GM23338 (cell line): ENCODE measurements around the gene ALDH1A2. TPM values are rescaled to one million over a fixed set of nuclear protein-coding genes. Genes with fewer than 3 reads are reported as not detected.

Experiments used
- ATAC-seq: fragments of 200-7000 bp; cut with Tn5 transposase; 3 replicates; pipeline ENCODE4 v1.9.1; 2020
- DNase-seq: peaks from one replicate; pipeline ENCODE4 v3.0.0-alpha.2; 2015; ENCODE audit warnings: low spot score
- H2AFZ ChIP-seq: fragments of 200-600 bp; sonication (generic); 2 replicates; pipeline ENCODE4 v1.8.0; 2016; ENCODE audit warnings: antibody characterized with exemption, mild to moderate bottlenecking, moderate library complexity
- H3F3A ChIP-seq: fragments of 200-600 bp; sonication (generic); replicated peaks from 2 replicates; pipeline ENCODE4 v1.8.0; 2017; ENCODE audit warnings: antibody characterized with exemption, mixed run types, low read depth
- H3K27ac ChIP-seq: fragments of 200-600 bp; sonication (generic); 2 replicates; pipeline ENCODE4 v1.6.1; 2016; ENCODE audit warnings: low read depth
- H3K27me3 ChIP-seq: fragments of 200-600 bp; sonication (generic); 2 replicates; pipeline ENCODE4 v1.8.0; 2016; ENCODE audit warnings: mild to moderate bottlenecking, mixed run types, moderate library complexity; ENCODE audit not compliant: insufficient read depth
- H3K36me3 ChIP-seq: fragments of 200-600 bp; sonication (generic); 2 replicates; pipeline ENCODE4 v1.8.0; 2016; ENCODE audit warnings: mild to moderate bottlenecking; ENCODE audit not compliant: insufficient read depth
- H3K4me1 ChIP-seq: fragments of 200-600 bp; sonication (generic); 2 replicates; pipeline ENCODE4 v1.8.0; 2016; ENCODE audit warnings: mild to moderate bottlenecking, moderate library complexity; ENCODE audit not compliant: insufficient read depth
- H3K4me2 ChIP-seq: fragments of 200-600 bp; sonication (generic); 2 replicates; pipeline ENCODE4 v1.7.1; 2017; ENCODE audit warnings: mixed run types
- H3K4me3 ChIP-seq: fragments of 200-600 bp; sonication (generic); 2 replicates; pipeline ENCODE4 v1.6.1; 2016; ENCODE audit warnings: mixed run types
- H3K79me2 ChIP-seq: fragments of 200-600 bp; sonication (generic); replicated peaks from 2 replicates; pipeline ENCODE4 v1.8.0; 2017; ENCODE audit warnings: mild to moderate bottlenecking; ENCODE audit not compliant: insufficient read depth
- H3K9me2 ChIP-seq: fragments of 200-600 bp; sonication (generic); 2 replicates; pipeline ENCODE4 v1.8.0; 2017; ENCODE audit not compliant: insufficient read depth
- H4K20me1 ChIP-seq: fragments of 200-600 bp; sonication (generic); replicated peaks from 2 replicates; pipeline ENCODE4 v1.8.0; 2017; ENCODE audit warnings: mild to moderate bottlenecking; ENCODE audit not compliant: insufficient read depth
- H3K27ac Mint-ChIP-seq: 2 replicates; pipeline ENCODE4 v1.8.0; 2020; ENCODE audit warnings: inconsistent platforms, mild to moderate bottlenecking, moderate library complexity, mixed read lengths
- H3K27me3 Mint-ChIP-seq: 3 replicates; pipeline ENCODE4 v1.8.0; 2022; ENCODE audit warnings: low read depth, mild to moderate bottlenecking, moderate library complexity, mixed read lengths, inconsistent platforms; ENCODE audit not compliant: insufficient read depth, poor library complexity
- H3K36me3 Mint-ChIP-seq: 3 replicates; pipeline ENCODE4 v1.8.0; 2021; ENCODE audit warnings: low read depth, mild to moderate bottlenecking, inconsistent platforms, moderate library complexity, mixed read lengths
- H3K4me1 Mint-ChIP-seq: 3 replicates; pipeline ENCODE4 v1.8.0; 2020; ENCODE audit warnings: mild to moderate bottlenecking, inconsistent platforms, mixed read lengths
- H3K4me3 Mint-ChIP-seq: 3 replicates; pipeline ENCODE4 v1.8.0; 2021; ENCODE audit warnings: moderate library complexity, mild to moderate bottlenecking, inconsistent platforms, mixed read lengths
- H3K9me3 Mint-ChIP-seq: 3 replicates; pipeline ENCODE4 v1.8.0; 2020; ENCODE audit warnings: moderate library complexity, mild to moderate bottlenecking, inconsistent platforms, mixed read lengths
- CREB1 ChIP-seq: fragments of 250-450 bp; sonication (Bioruptor Pico); IDR thresholded peaks from 2 replicates; pipeline ENCODE4 v1.5.0; 2020; ENCODE audit warnings: low read depth, mild to moderate bottlenecking, moderate library complexity
- CTCF ChIP-seq, 2 experiments: fragments of 200-600 bp in 1 of 2; sonication (generic) in 1 of 2; conservative IDR thresholded peaks; 2 replicates each; pipeline versions ENCODE4 v1.5.1 to v1.6.1; 2016 to 2017; ENCODE audit warnings: antibody characterized with exemption in 2 of 2, low read depth in 2 of 2, mild to moderate bottlenecking in 2 of 2, moderate library complexity in 1 of 2
- ETS1 ChIP-seq: IDR thresholded peaks from 2 replicates; pipeline ENCODE4 v1.6.1; 2016; ENCODE audit warnings: antibody characterized with exemption
- JUNB ChIP-seq: IDR thresholded peaks from one replicate; pipeline ENCODE4 v1.6.1; 2016; ENCODE audit warnings: antibody characterized with exemption; ENCODE audit not compliant: unreplicated experiment
- NANOG ChIP-seq: IDR thresholded peaks from 2 replicates; pipeline ENCODE4 v1.6.1; 2016; ENCODE audit warnings: antibody characterized with exemption, borderline replicate concordance
- REST ChIP-seq: IDR thresholded peaks from one replicate; pipeline ENCODE4 v1.6.1; 2018; ENCODE audit warnings: antibody characterized with exemption; ENCODE audit not compliant: unreplicated experiment
- STAT1 ChIP-seq: IDR thresholded peaks from one replicate; pipeline ENCODE4 v1.6.1; 2016; ENCODE audit warnings: antibody characterized with exemption; ENCODE audit not compliant: unreplicated experiment
- ZNF114 ChIP-seq: fragments of 250-450 bp; sonication (Bioruptor Pico); IDR thresholded peaks from 2 replicates; pipeline ENCODE4 v1.5.0; 2020; ENCODE audit warnings: mild to moderate bottlenecking, moderate library complexity
- ZNF331 ChIP-seq: fragments of 250-450 bp; sonication (Bioruptor Pico); IDR thresholded peaks from 2 replicates; pipeline ENCODE4 v1.5.0; 2020; ENCODE audit warnings: low read depth, mild to moderate bottlenecking, moderate library complexity
- polyA plus RNA-seq: library from polyadenylated mRNA; unstranded; fragments of >200 nt; fragmentation: Nextera tagmentation; extraction: Ambion mirVana; gene quantifications from 2 replicates; pipeline ENCODE4 v1.2.1, GENCODE V29; 2016
- total RNA-seq: library from RNA; depleted of rRNA; stranded (reverse); fragments of >200 nt; shearing (Covaris generic); gene quantifications from 2 replicates; pipeline ENCODE4 v1.2.3, GENCODE V29; 2014
- TF ChIP-seq, protein P1 (sequence below): fragments of 250-450 bp; sonication (Bioruptor Pico); IDR thresholded peaks from 2 replicates; pipeline ENCODE4 v1.5.0; 2020; ENCODE audit warnings: mild to moderate bottlenecking, moderate library complexity

The ALDH1A2 gene
- total and polyA plus RNA-seq, 2 experiments from 2014 or later, result 0.80 TPM; not detected in 1

DNA sequence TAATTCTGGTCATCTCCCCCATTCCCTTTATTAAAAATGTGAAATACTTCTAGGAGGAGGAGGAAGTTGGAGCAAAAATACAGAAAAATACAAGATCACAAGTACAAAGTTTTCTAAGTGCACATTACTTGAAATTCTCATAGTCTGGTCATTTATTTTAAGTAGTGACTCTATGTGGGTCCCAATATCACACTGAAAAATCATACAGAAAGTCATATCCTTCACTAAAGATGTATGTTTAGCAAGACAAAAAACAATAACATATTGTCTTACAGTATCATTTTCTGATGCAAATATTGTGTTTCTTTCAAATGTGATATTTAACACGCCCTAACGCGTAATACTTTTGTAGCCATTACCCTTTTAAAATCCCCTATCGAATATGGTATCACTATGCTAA lies 2.5 kb downstream of the ALDH1A2 start:
- no peaks in the 10 kb centered on the region; the same call in 2 of the 3 replicates for H3K36me3 Mint-ChIP-seq
- no peaks in the 10 kb centered on the region for H3K79me2 ChIP-seq
- no peak for ATAC-seq
- no peak overlapping the region for H3K4me2 ChIP-seq
- no peak overlapping the region for H3K27ac Mint-ChIP-seq
- H3K36me3 ChIP-seq, result no peaks in the 10 kb centered on the region
- no peaks in the 10 kb centered on the region for H3F3A ChIP-seq
- H3K9me3 Mint-ChIP-seq, result no peaks in the 10 kb centered on the region; the same call in 2 of the 3 replicates
- H2AFZ ChIP-seq, result no peak overlapping the region
- H3K9me2 ChIP-seq, result no peaks in the 10 kb centered on the region
- peaks cover 100% of the 10 kb centered on the region for H3K27me3 ChIP-seq
- H3K4me3 Mint-ChIP-seq, result no peak overlapping the region
- peaks cover 16% of the 10 kb centered on the region for H4K20me1 ChIP-seq
- no peak for TF ChIP-seq ETS1
- TF ChIP-seq ZNF331 (CRISPR knock-in tag), result no peak
- H3K4me1 ChIP-seq, result no peaks in the 10 kb centered on the region
- H3K4me3 ChIP-seq, result no peak overlapping the region
- no peak for DNase-seq
- no peak overlapping the region for H3K27ac ChIP-seq
- peaks cover 17% of the 10 kb centered on the region for H3K4me1 Mint-ChIP-seq
- H3K27me3 Mint-ChIP-seq, result peaks cover 66% of the 10 kb centered on the region

DNA sequence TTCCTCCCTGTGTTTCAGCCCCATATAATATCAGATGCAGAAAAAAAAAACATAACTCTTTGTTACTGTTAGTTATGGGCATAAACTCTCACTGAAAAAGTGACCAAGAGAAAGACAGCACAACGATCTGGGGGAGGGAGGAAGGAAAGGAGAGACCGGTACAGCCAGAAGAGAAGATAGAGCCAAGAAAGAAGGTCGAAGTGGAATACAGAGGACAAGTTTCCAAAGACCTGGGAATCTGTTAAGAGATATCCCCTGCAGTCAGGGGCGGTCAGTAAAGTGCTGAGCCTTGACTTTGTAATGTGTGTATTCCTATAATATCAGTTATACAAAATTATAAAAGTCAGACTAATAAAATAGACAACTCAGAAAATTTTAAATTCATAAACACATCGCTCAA lies 3.3 kb downstream of the ALDH1A2 start:
- H3K27ac ChIP-seq, result no peak overlapping the region
- H3F3A ChIP-seq, result no peaks in the 10 kb centered on the region
- peaks cover 16% of the 10 kb centered on the region for H4K20me1 ChIP-seq
- DNase-seq, result no peak
- Mint-ChIP-seq H3K27ac (no peak overlapping the region), H3K36me3 (no peaks in the 10 kb centered on the region; the same call in 2 of the 3 replicates), H3K4me3 (no peak overlapping the region), H3K4me1 (peaks cover 17% of the 10 kb centered on the region), H3K27me3 (peaks cover 65% of the 10 kb centered on the region), H3K9me3 (no peaks in the 10 kb centered on the region; the same call in 2 of the 3 replicates)
- no peak for ATAC-seq
- H3K79me2 ChIP-seq, result no peaks in the 10 kb centered on the region
- no peak overlapping the region for H3K4me3 ChIP-seq
- no peaks in the 10 kb centered on the region for H3K9me2 ChIP-seq
- H3K27me3 ChIP-seq, result peaks cover 100% of the 10 kb centered on the region
- no peak overlapping the region for H2AFZ ChIP-seq
- H3K36me3 ChIP-seq, result no peaks in the 10 kb centered on the region
- H3K4me2 ChIP-seq, result no peak overlapping the region
- no peaks in the 10 kb centered on the region for H3K4me1 ChIP-seq
- TF ChIP-seq NANOG (no peak), ZNF114 (CRISPR knock-in tag) (no peak), REST (no peak), CREB1 (CRISPR knock-in tag) (no peak), JUNB (no peak), STAT1 (no peak), CTCF (conservative IDR thresholded peaks at IDR 0.05; ENCODE audit: low read depth in 2 of 2) (no peak)
- TF ChIP-seq, protein P1, sequence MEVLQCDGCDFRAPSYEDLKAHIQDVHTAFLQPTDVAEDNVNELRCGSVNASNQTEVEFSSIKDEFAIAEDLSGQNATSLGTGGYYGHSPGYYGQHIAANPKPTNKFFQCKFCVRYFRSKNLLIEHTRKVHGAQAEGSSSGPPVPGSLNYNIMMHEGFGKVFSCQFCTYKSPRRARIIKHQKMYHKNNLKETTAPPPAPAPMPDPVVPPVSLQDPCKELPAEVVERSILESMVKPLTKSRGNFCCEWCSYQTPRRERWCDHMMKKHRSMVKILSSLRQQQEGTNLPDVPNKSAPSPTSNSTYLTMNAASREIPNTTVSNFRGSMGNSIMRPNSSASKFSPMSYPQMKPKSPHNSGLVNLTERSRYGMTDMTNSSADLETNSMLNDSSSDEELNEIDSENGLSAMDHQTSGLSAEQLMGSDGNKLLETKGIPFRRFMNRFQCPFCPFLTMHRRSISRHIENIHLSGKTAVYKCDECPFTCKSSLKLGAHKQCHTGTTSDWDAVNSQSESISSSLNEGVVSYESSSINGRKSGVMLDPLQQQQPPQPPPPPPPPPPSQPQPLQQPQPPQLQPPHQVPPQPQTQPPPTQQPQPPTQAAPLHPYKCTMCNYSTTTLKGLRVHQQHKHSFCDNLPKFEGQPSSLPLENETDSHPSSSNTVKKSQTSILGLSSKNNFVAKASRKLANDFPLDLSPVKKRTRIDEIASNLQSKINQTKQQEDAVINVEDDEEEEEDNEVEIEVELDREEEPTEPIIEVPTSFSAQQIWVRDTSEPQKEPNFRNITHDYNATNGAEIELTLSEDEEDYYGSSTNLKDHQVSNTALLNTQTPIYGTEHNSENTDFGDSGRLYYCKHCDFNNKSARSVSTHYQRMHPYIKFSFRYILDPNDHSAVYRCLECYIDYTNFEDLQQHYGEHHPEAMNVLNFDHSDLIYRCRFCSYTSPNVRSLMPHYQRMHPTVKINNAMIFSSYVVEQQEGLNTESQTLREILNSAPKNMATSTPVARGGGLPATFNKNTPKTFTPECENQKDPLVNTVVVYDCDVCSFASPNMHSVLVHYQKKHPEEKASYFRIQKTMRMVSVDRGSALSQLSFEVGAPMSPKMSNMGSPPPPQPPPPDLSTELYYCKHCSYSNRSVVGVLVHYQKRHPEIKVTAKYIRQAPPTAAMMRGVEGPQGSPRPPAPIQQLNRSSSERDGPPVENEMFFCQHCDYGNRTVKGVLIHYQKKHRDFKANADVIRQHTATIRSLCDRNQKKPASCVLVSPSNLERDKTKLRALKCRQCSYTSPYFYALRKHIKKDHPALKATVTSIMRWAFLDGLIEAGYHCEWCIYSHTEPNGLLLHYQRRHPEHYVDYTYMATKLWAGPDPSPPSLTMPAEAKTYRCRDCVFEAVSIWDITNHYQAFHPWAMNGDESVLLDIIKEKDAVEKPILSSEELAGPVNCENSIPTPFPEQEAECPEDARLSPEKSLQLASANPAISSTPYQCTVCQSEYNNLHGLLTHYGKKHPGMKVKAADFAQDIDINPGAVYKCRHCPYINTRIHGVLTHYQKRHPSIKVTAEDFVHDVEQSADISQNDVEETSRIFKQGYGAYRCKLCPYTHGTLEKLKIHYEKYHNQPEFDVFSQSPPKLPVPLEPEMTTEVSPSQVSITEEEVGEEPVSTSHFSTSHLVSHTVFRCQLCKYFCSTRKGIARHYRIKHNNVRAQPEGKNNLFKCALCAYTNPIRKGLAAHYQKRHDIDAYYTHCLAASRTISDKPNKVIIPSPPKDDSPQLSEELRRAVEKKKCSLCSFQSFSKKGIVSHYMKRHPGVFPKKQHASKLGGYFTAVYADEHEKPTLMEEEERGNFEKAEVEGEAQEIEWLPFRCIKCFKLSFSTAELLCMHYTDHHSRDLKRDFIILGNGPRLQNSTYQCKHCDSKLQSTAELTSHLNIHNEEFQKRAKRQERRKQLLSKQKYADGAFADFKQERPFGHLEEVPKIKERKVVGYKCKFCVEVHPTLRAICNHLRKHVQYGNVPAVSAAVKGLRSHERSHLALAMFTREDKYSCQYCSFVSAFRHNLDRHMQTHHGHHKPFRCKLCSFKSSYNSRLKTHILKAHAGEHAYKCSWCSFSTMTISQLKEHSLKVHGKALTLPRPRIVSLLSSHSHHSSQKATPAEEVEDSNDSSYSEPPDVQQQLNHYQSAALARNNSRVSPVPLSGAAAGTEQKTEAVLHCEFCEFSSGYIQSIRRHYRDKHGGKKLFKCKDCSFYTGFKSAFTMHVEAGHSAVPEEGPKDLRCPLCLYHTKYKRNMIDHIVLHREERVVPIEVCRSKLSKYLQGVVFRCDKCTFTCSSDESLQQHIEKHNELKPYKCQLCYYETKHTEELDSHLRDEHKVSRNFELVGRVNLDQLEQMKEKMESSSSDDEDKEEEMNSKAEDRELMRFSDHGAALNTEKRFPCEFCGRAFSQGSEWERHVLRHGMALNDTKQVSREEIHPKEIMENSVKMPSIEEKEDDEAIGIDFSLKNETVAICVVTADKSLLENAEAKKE (CRISPR knock-in tag), result no peak
